ENCODE results near the gene DNAJB7. TPM values are rescaled to one million over a fixed set of nuclear protein-coding genes. Genes with fewer than 3 reads are reported as not detected.
"Not testable (repeated sequence)": the region's sequence is repeated elsewhere in the genome, so short reads cannot be mapped to it uniquely, and the experiment has no call there.

The DNAJB7 gene
- polyA plus RNA-seq (ENCODE audit: insufficient read length in 3 of 3): under 1 TPM; 0.32 to 0.33 (median 0.33) TPM

DNA sequence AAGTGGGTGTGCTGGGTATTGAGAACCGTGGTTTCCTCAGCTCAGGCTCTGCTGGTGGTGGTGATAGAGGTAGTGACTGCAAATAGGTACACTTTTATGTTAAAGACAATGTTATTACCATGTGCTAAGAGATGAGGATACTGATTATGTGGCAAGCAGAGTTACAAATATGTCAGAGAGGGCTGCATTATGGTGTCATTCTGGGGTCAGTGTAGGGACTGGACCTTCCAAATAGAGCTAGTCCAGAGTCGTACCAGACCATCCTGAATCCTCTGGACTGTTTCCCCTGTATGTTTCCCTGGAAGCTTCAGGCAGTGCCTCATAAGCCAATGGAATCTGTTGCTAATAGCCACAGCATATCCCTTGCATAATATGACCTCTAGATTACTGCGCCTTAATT is at the start of gene DNAJB7:
Gene DNAJB7, minus strand, starts transcription at position 101 of the 400 bp plus-strand sequence. CDS start 119 bp downstream, outside the sequence.
- DNase-seq (ENCODE audit: low read depth in 3 of 3, low spot score in 2 of 3): no peak

DNA sequence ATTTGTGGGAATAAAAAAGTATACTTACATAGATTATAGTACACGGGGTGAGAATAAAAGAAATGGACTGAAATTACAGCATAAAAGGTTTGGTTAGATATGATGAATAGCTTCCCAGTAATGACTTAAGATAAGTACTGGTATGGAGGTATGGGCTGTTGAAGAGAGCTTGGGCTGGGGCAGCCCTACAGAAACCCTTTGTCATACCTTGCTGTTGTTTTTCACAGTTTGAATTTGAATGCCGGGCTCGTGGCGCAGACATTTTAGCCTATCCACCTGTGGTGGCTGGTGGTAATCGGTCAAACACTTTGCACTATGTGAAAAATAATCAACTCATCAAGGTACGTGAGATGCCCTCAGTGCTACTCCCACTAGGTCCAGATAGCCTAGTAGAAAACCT is 47.0 kb upstream of the DNAJB7 start:
- DNase-seq (ENCODE audit: low read depth in 3 of 3, low spot score in 2 of 3): no peak

DNA sequence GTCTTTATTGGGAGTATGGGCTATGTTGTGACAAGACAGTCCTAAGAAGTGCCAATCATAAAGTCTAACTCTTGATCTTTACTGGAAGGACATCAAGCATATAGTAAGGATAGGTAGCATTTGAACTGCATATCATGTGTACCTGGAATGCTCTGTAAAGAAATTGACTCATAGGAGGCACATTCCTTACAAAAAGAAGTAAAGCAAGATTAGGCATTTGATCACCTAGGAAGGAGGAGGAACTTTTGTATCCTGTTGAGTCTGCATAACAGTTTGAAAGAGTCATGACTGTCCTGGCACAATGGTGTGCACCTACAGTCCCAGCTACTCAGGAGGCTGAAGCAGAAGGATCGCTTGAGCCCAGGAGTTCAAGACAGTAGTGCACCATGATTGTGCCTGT is 42.2 kb upstream of the DNAJB7 start:
- DNase-seq (ENCODE audit: low read depth in 3 of 3, low spot score in 2 of 3): no peak

DNA sequence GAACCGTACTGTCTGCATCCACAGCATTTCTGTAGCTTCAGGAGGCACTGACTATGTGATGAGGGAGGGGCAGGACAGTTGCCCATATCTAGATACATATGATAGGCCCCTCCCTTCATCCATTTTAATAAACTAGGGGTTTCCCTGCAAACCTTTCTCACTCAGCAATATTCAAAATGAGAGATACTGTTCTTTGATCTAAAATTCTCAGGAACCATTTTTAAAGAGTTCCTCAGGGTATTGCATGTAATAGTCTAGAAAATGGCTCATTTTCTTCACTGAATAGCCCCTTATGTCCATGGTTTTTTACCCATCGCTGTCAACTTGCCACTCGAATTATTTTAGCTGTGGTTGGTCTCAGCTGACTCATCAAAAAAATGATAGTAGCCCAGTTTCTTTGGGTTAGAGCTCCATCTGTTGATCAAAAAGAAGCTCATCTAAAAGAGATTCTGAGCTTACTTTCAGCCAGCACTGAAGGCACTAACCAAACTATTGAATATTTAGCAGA is 37.0 kb upstream of the DNAJB7 start:
- peak in 2 of 3 donors; percentile 27 to 29 for DNase-seq (ENCODE audit: low read depth in 3 of 3, low spot score in 2 of 3)

DNA sequence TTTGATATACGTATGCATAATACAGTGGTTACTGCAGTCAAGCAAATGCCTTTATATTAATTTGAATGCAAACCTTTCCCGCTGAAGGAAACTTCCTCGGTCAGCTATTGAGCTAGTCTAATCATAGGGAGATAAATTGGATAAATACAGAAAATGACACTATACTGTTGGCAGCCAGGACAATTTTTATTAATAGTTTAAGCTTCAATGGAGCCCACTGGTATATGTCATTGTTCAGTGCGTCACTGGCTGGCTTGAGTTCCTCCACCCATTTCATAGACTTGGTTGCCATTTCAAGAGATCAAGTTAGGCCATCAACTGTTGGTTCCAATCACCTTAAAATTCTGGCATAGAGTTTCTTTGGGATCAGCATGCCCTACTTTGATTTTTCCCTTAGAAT is 32.5 kb upstream of the DNAJB7 start:
- DNase-seq (ENCODE audit: low read depth in 3 of 3, low spot score in 2 of 3): no peak

DNA sequence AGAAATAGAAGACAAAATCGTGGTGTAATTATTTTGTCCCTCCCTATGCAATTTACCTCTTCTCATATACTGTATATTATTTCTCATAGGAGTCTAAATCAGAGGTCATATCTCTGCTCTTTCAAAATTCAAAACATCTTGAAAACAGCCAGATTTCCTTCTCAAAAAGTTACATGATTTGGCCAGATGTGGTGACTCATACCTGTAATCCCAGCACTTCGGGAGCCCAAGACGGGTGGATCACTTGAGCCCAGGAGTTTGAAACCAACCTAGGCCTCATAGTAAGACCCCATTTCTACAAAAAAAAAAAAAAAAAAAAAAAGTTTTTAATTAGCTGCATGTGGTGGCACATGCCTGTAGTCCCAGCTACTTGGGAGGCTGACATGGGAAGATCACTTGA is 29.0 kb upstream of the DNAJB7 start:
- DNase-seq (ENCODE audit: low read depth in 3 of 3, low spot score in 2 of 3): no peak

DNA sequence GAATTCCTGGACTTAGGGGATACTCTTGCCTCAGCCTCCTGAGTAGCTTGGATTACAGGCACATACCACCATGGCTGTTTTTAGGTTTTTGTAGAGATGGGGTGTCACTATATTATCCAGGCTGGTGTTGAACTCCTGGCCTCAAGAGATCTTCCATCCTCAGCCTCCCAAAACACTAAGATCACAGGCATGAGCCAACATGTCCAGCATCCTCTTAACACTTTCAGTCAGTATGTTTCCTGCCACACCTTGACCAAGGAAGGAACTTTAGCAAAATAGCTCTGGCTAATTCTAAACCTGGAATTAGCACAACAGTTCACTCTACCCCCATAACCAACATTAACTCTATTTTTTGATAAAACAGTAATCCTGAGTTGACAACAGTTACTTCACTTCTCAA is 27.2 kb upstream of the DNAJB7 start:
- DNase-seq (ENCODE audit: low read depth in 3 of 3, low spot score in 2 of 3): no peak

DNA sequence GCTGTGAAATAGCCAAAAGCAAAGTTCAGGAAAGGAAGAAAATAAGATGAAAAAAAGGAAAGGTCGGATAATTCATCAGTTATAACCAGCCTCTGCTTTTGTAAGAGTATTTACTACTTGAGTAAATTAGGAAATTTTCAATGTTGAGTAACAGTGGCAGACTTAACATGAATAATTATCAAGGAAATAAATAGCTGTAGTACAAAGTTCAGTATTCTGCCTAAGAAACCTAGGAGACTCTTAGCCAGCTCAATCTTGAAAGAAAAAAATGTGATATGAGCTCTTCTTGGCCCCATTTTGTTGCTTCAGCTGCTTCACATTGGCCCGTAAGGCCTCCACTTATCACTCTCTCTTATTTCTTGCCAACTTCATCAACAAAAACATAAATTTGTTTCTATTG is 17.0 kb upstream of the DNAJB7 start:
- DNase-seq (ENCODE audit: low read depth in 3 of 3, low spot score in 2 of 3): no peak

DNA sequence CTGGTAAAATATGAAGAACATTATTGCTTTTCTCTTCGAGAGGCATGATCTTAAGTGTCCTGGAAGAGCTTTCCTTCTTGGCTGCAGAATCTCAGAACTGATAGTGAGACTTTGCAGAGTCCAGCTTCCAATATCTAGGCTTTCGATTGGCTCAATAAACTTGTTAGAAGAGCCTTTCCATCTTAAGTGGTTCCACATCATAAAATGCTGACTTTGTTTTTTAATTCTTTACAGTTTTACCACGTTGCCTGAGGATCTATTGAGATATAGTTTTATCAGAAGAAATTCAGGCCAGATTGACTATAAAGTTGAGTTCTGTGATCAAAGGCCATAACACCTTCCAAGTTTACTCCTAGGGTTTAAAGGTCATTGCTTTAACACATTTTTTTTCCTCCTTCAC is 15.6 kb upstream of the DNAJB7 start:
- DNase-seq (ENCODE audit: low read depth in 3 of 3, low spot score in 2 of 3): no peak

DNA sequence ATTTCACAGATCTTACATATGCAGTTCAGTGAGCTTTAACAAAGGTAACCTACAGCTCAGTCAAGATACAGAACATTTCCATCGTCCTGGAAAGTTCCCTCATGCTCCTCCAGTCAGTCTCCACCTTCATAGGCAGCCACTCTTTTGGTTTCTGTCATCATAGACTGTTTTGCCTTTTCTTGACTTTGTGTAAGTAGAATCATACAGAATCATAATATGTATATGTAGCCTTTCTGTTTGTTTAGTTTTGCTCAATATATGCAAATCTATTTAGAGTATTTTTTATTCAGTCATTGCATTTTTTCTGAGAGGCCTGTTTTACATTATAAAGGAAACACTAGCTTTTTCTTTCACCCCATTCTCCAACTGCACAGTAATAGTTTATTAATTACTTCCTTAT is 15.0 kb upstream of the DNAJB7 start:
- no peak for DNase-seq (ENCODE audit: low read depth in 3 of 3, low spot score in 2 of 3)

DNA sequence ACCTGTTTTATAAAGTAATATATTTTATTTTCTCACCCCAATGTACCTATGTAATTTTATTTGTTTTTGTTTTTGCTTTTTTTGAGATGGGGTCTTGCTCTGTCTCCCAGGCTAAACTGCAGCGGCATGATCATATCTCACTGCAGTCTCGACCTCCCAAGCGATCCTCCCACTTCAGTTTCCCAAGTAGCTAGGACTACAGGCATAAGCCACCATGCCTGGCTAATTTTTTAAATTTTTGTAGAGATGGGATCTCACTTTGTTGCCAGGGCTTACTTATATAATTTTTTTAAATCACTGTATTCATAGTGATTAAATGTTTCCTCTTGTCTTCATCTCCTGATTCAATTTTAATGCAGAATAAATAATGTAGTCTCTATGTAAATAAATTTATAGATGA is 13.2 kb upstream of the DNAJB7 start:
- DNase-seq (ENCODE audit: low read depth in 3 of 3, low spot score in 2 of 3): no peak

DNA sequence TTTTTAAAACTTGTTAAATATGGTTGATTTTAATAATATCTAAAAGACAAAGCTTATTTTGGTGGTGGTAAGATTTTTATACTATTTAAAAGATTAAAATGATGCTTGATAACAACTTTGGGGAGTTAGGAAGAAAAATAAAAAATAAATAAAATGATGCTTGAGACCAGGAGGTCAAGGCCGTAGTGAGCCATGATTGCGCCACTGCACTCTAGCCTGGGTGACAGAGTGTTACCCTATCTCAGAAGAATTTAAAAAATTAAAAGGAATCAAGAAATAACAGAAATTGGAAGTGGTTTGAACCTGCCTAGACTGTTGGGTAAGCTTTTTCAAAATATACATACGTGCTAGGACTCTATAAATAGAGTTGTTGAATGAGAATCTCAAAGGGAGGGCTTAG is 12.1 kb upstream of the DNAJB7 start:
- no peak for DNase-seq (ENCODE audit: low read depth in 3 of 3, low spot score in 2 of 3)

DNA sequence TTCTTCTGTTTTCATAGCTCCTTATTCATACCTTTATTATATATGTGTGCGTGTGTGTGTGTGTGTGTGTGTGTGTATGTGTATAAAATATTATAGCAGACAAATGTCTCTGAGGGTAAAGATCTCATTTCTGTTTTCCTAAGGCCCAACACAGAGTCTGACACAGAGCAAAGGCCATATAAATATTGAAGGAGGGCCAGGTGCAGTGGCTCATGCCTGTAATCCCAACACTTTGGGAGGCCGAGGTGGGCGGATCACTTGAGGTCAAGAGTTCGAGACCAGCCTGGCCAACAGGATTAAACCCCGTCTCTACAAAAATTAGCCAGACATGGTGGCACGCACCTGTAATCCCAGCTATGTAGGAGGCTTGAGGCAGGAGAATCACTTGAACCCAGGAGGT is 6.5 kb upstream of the DNAJB7 start:
- DNase-seq (ENCODE audit: low read depth in 3 of 3, low spot score in 2 of 3): not testable (repeated sequence)

DNA sequence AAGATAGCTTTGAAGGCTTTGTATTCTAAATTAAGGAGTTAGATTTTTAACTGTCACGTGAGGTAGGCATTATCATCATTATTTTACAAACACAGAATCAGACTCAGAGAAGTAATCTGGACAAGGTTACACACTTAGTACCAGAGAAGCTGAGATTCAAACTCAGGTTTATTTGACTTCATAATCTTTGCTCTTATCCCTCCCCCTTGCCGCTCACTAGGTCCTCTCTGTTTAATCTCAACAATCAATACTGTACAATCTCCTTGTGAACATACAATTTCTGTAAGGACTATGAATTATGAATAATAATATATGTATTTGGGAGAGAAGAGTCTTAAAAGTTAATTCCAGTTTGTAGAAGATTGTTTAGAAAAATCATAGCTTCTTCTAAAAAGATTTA is 5.2 kb upstream of the DNAJB7 start:
- no peak for DNase-seq (ENCODE audit: low read depth in 3 of 3, low spot score in 2 of 3)

DNA sequence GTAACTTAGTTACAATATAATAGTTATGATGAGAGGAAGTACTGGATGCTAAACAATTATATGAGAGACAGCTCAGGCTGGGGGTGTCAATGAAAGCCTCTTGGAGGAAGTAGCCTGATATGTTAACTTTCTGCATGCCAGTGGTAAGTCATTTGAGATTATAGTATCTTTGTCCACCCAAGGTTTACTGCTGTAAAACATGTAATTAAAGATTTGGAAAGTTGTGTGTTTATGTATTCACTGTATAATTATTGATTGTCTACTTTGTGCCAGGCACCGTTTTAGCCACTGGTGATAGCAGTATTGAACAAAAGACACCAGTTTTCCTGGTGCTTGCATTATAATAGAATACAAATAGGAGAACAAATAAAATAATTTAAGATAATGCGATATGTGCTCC is 624 bp upstream of the DNAJB7 start:
- DNase-seq (ENCODE audit: low read depth in 3 of 3, low spot score in 2 of 3): no peak

DNA sequence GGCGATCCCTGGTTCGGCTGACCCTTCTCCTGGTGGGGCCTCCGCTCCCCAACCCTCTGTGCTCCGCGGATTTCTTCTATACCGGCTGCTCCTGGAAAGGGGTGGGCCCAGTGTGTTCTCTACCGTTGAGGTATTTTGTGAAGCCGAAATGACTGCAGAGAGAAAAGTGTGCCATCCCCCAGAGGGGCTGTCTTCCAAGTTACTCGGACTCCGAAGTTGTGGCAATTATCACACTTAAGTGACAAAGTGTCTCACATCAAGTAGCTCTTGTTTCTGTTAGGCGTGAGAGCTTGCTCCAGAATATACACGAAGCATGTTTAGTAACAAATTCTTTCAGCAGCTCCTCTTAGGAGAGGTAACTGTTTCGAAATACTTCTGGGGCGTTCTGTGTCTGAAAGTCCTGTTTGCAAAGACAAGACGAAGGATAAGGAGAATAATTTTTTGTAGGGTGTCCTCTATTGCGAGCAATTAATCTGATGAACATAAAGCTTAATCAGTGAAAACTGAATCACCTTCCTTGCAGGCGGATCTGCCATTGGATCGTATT is 4.5 kb downstream of the DNAJB7 start:
- peak in 1 of 3 donors; percentile 15 for DNase-seq (ENCODE audit: low read depth in 3 of 3, low spot score in 2 of 3)

DNA sequence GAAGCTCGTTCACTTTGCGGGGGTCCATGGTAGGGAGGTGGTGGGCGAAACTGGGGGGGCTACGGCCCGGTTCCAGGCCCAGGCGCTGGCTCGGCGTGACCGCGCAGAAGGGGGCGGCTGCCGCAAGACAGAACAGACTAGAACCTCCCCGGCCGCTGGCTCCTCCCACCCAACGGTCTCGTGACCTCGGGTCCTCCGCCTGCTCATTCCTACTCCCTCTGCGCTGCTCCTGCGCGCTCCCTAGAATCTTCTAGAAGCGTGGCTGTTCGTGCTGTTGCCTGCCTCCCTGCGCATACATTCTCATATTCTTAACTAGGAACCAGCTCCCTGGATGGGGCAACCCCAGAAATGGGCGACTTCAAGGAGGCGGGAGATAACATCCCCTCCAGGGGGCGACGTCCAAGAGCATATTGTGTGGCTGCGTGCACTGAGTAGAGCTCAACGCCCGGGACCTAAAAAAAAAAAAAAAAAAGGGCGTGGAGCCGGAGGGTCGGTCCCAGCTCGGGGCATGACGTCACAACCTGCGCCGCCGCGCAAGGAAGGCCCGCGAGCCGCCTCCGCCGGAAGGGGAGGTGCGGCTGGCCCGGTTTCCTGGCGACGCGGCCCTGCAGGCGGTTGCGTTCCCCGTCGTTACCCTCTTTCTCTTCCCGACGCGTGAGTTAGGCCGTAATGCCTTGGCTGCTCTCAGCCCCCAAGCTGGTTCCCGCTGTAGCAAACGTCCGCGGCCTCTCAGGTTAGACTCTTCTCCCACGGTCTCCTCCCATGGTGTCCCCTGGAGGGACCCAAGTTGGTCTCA is 5.2 kb downstream of the DNAJB7 start, which contains the start of the genes ST13 and XPNPEP3:
Gene ST13, minus strand, starts transcription at position 127 of the 796 bp plus-strand sequence. Its CDS starts 99 bp downstream, at position 28.
Gene XPNPEP3, plus strand, starts transcription at position 636 of the 796 bp plus-strand sequence. Its CDS starts 34 bp downstream, at position 670.
- DNase-seq (ENCODE audit: low read depth in 3 of 3, low spot score in 2 of 3): peak; percentile 94 to 95 (median 94)

DNA sequence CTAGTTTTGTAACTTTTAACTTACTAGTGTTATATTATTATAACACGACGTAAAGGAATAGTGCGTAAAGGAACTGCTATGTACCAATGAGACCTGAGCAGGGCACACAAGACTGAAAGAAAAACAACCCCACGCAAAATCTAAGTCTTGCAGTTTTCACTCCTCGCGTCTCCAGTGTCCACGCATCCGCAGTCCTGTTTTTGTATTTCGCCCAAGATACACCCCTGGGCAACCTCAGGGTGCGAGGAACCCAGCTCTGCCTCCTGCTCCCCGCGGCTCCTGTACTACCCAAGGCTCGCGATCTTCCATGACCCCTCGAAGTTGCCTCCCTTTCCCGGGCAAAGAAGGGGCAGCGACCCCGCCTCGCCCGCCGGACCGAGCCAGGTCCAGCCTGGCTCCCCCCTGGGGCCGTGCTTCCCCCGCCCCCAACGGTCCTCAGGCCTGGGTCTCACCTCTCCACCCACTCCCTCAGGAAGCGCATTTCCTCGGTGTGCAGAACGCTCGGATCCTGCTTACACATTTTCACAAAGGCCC is 5.9 kb downstream of the DNAJB7 start:
- DNase-seq (ENCODE audit: low read depth in 3 of 3, low spot score in 2 of 3): peak in 1 of 3 donors; percentile 17

DNA sequence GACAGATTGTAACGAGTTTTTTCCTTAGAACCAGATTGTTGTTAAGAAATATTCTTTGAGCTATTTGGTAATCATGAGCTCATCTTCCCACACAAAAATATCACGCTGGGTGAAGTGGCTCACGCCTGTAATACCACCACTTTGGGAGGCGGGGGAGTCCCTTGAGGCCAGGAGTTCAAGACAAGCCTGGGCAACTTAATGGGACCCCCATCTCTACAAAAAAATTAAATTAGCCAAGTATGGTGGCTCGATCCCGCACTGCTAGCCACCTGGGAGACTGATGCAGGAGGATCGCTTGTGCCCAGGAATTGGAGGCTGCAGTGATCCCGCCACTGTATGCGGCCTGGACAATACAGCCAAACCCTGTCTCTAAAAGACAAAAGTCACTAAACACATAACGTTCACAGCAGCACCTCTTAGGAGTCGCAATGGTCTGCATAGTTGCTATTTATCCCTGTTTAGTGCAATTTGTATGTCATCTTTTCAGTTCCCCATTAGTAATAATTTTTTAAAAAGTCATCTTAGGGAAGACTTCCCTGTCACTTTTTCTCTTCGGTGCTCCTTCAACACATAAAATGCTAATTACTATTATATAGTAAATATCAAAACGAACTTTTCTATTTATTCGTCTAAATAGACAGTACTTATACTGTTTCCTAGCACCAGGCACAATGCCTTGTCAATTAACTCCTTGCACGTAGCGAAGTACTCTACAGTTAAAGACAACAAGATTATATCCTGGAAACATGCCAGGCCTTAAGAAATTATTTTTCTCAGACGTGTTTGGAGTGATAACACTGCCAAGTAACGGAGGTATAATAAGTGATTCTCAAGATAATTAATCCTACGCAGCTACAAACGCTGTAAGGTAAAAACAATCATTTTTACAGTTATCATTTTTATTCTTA is 6.6 kb downstream of the DNAJB7 start:
- no peak for DNase-seq (ENCODE audit: low read depth in 3 of 3, low spot score in 2 of 3)

DNA sequence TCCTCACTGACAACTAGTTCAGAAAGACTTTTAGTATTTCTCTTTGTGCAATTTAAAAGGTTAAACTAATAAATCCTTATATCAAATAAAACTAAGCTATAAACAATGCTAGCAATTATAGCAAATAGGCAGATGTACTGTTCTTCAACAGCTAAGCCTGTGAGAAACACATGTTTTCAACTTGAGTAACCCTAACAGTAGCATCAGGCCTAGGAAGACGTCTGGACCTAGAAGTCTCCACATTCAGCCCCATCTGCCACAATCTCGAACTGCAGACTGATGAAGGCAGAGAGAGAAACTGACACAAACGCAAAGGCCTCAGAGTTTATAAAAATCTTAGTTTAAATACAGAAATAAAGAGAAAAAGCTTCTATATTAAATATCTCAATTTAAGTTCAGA is 8.0 kb downstream of the DNAJB7 start:
- DNase-seq (ENCODE audit: low read depth in 3 of 3, low spot score in 2 of 3): no peak

DNA sequence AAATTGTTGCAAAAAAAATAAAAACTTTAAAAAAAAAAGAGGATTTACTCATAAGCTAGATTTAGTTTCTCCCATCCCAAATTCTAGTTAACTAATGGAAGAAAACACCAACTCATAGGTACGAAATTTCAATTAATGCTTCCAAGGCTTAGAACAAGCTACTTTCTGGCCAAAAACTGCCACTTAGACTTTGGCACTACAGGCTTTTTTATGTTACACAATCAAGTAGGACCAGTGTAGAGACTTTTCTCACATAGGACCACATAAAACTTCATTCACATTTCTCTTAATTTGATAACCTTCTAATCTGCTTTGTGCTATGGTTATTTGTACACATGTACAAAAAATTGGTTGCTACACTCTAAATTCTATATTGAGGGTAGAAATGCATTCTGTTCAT is 8.6 kb downstream of the DNAJB7 start:
- DNase-seq (ENCODE audit: low read depth in 3 of 3, low spot score in 2 of 3): no peak
